ENCODE data around the gene ATP6AP1. TPM values are rescaled to one million over a fixed set of nuclear protein-coding genes. Genes with fewer than 3 reads are reported as not detected.

Gene ATP6AP1
- total RNA-seq, 2 donors from 2014 or later: 49.8 to 51.4 TPM

DNA sequence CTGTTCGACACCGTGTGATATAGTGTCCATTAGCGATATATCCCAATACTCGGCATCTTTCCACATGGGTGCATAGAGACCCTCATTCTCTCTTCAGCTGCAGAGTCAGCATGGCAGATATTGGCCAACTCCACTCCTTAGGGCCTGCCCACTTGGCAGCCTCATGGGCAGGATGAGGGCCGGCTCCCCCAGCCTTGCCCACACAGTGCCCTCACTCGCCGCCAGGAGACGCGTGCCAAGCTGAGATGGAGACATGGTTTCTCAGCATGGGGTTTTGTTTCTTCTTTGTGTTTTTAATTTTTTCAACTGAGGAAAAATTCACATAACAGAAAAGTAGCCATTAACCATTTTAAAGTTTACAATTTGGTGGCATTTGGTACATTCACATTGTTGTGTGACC, 24.3 kb downstream of the ATP6AP1 start:
- intact Hi-C loops (cut with DNase I): no loop called here
- WGBS, 2 donors: 94% methylated on average over 6 to 9 of the region's 9 CpGs
- Histone ChIP-seq H3K27ac (no peak overlapping the region), H3K36me3 (replicated peaks in 1 of 2; ENCODE audit: insufficient read depth in 1 of 2, low read depth in 2 of 2) (peaks cover 0 to 6% of the 10 kb centered on the region in 2 donors), H3K4me3 (no peak overlapping the region), H3K27me3 (no peaks in the 10 kb centered on the region), H3K9me3 (no peaks in the 10 kb centered on the region), H3K4me1 (no peaks in the 10 kb centered on the region)
- ATAC-seq (no peak), DNase-seq (no peak)
- TF ChIP-seq POLR2A (IDR thresholded peaks at IDR 0.05): no peak
- TF ChIP-seq, protein P1, sequence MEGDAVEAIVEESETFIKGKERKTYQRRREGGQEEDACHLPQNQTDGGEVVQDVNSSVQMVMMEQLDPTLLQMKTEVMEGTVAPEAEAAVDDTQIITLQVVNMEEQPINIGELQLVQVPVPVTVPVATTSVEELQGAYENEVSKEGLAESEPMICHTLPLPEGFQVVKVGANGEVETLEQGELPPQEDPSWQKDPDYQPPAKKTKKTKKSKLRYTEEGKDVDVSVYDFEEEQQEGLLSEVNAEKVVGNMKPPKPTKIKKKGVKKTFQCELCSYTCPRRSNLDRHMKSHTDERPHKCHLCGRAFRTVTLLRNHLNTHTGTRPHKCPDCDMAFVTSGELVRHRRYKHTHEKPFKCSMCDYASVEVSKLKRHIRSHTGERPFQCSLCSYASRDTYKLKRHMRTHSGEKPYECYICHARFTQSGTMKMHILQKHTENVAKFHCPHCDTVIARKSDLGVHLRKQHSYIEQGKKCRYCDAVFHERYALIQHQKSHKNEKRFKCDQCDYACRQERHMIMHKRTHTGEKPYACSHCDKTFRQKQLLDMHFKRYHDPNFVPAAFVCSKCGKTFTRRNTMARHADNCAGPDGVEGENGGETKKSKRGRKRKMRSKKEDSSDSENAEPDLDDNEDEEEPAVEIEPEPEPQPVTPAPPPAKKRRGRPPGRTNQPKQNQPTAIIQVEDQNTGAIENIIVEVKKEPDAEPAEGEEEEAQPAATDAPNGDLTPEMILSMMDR (IDR thresholded peaks at IDR 0.05): no peak

DNA sequence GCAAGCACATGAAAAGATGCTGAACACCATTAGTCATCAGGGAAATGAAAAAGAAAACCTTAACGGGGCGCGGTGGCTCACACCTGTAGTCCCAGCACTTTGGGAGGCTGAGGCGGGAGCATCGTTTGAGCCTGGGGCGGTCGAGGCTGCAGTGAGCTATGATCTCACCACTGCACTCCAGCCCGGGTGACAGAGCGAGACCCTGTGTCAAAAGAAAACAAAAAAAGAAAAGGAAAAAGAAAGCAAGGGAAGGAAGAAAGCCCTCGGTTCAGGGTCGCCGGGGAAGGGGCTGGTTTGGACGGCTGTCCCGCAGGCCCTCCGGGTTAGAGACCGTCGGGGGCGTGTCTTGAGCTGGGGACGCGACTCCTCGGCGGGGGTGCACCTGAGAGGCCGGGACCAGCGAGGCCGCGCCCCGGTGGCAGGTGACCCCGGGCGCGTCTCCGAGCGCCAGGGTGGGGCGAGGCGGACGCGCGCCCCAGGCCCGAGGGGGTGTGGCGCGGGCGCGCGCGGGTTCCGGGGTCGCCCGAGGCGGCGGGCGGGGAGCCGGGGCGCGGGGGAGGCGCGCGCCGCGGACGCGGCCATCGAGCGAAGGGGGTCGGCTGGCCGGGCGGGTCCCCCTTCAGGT, 29.1 kb downstream of the ATP6AP1 start:
- 2 to 11% methylated on average over 22 to 55 of the region's 65 CpGs for WGBS, 2 donors
- ATAC-seq (peak; percentile 77), DNase-seq (peak; percentile 49 to 68 (median 52))
- H3K9me3 ChIP-seq: no peaks in the 10 kb centered on the region
- TF ChIP-seq, protein P1 (IDR thresholded peaks at IDR 0.05): no peak
- no peak for TF ChIP-seq POLR2A (IDR thresholded peaks at IDR 0.05)
- no peaks in the 10 kb centered on the region for H3K4me1 ChIP-seq
- H3K36me3 ChIP-seq (replicated peaks in 1 of 2; ENCODE audit: insufficient read depth in 1 of 2, low read depth in 2 of 2): no peaks in the 10 kb centered on the region
- H3K27ac ChIP-seq: peak overlapping the region; percentile 17 to 61 (median 48)
- intact Hi-C loops (cut with DNase I): no loop called here
- H3K4me3 ChIP-seq: no peak overlapping the region
- no peaks in the 10 kb centered on the region for H3K27me3 ChIP-seq

DNA sequence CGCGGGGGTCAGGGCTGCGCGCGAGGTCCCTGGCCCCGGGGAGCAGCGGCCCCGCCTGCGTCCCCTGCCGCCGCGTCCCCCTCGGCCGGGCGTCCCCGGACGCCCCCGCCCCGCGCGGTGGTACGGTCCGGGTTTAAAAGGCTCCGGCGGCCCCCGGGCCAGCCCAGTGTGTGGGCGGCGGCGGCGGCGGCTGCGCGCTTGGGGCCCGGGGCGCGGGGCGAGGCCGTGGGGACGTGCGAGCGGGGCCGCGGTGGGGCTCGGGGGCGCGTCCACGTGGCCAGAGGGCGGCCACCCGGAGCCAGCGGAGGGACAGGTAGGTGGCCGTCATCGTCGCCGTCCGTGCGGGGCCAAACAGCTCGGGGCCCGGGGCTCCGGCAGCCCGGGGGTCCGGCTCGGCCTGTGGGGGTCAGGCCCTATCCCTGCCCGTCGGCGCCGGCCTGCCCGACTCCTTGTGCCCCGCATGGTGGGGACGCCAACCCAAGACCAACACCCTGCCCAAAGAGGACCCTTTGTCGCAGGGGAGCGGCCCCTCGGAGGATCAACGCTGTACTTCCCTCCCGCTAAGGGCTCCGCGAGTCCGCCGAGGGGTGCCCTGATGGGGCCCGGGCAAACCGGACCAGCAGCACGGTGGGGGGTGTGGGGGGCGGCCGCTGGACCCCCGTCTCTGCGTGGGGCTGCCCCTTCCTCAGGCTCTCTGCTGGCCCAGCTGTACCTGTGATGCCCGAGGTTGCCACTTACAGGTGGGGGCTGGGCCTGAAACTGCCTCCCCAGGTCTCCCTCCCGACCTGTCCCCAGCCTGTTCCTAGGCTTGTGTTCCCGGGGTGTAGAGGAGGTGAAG, 29.9 kb downstream of the ATP6AP1 start, which contains the start of gene PLXNA3:
Gene PLXNA3 (plus strand): TSS at position 166 of the 838 bp plus-strand sequence. CDS start 1,903 bp downstream, outside the sequence.
- peak in 3 of 4 donors; percentile 45 to 62 (median 48) for DNase-seq
- TF ChIP-seq POLR2A (IDR thresholded peaks at IDR 0.05): peak in 1 of 3 donors; percentile 21
- TF ChIP-seq, protein P1 (IDR thresholded peaks at IDR 0.05): no peak
- intact Hi-C loops (cut with DNase I): no loop called here
- Histone ChIP-seq H3K27me3 (no peaks in the 10 kb centered on the region), H3K36me3 (replicated peaks in 1 of 2; ENCODE audit: insufficient read depth in 1 of 2, low read depth in 2 of 2) (no peaks in the 10 kb centered on the region), H3K27ac (peak within 1 kb of the TSS; percentile 17 to 61 (median 48)), H3K4me1 (no peaks in the 10 kb centered on the region), H3K9me3 (no peaks in the 10 kb centered on the region), H3K4me3 (peak within 1 kb of the TSS; percentile 15 to 31)
- ATAC-seq: peak; percentile 82
- WGBS, 2 donors: 0% methylated on average over 2 to 18 of the region's 88 CpGs

DNA sequence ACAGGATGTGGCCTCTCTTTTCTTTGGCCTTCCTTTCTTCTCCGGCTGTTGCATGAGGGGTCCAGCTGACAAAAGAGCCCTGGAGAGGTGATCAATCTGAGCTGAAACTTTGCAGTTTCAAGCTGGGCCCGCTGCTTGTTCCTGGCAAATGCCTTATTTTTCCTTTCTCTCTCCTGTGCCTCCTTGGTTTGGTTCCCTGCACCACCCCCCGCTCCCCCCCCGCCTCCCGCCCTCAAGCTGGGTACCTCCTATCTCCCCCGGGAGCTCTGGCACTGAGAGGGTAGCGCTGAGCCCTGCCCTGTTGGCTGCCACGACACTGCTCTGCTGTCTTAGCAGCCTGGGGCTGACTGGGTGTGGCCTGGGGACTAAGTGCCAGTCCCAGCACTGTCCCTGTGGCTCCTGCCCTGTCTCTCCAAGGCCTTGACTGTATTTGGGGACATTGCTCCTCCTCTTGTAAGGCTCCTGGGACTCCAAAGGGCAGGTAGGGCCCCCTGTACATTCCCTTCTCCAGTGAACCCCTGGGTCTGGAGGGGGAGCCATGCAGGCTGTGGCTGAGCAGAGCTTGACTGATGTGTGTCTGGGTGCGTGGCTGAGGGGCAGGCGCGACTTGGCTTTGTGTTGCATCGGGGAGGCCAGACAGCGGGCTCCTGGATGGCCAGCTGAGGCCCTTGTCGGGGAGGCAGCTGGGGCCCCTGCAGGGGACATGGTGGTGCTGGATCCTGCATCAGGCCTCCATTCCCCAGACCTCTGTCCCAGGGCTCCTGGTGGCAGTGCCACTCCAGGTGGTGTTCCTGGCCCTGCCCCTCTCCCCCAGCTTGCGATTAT, 30.7 kb downstream of the ATP6AP1 start:
- DNase-seq: peak in 2 of 4 donors; percentile 48 to 54
- Histone ChIP-seq H3K27ac (peak overlapping the region in 3 of 4 donors; percentile 46 to 61 (median 49)), H3K4me3 (peak overlapping the region in 1 of 2 donors; percentile 15), H3K9me3 (no peaks in the 10 kb centered on the region), H3K36me3 (replicated peaks in 1 of 2; ENCODE audit: insufficient read depth in 1 of 2, low read depth in 2 of 2) (no peaks in the 10 kb centered on the region), H3K4me1 (no peaks in the 10 kb centered on the region), H3K27me3 (no peaks in the 10 kb centered on the region)
- intact Hi-C loops (cut with DNase I): no loop called here
- WGBS, 2 donors: 24 to 58% methylated on average over 7 to 11 of the region's 15 CpGs
- peak; percentile 52 for ATAC-seq
- no peak for TF ChIP-seq POLR2A (IDR thresholded peaks at IDR 0.05)
- TF ChIP-seq, protein P1 (IDR thresholded peaks at IDR 0.05): no peak
